HepG2 (cell line): Measurements from ENCODE around the gene DNAJC11. TPM values are rescaled to one million over a fixed set of nuclear protein-coding genes. Genes with fewer than 3 reads are reported as not detected.
A peak's percentile ranks its signal among the peaks of the same experiment; 100 is the strongest.

Source experiments
- AGO2 ChIP-seq: fragments of 200-400 bp; formaldehyde crosslinking; optimal IDR thresholded peaks from 2 replicates; pipeline ENCODE3; 2017; ENCODE audit warnings: mild to moderate bottlenecking, low read depth, low read length, moderate library complexity
- ATF3 ChIP-seq: sonication (generic); formaldehyde crosslinking; IDR thresholded peaks from 2 replicates; pipeline ENCODE4 v1.4.0; 2020; ENCODE audit warnings: missing genetic modification reagents
- ATF7 ChIP-seq, 2 experiments: fragments of 450-650 bp in 1 of 2; sonication (generic) in 1 of 2; formaldehyde crosslinking in 1 of 2; IDR thresholded peaks; 2 replicates each; pipeline versions ENCODE4 v1.4.0 to v1.6.1; 2016 to 2020; ENCODE audit warnings: antibody characterized with exemption in 1 of 2, mild to moderate bottlenecking in 1 of 2, missing genetic modification reagents in 1 of 2
- CEBPB ChIP-seq: IDR thresholded peaks from 2 replicates; pipeline ENCODE4 v1.6.1; 2011; ENCODE audit warnings: low read depth, low read length, improper control_type of control experiment, borderline replicate concordance
- E2F2 ChIP-seq: sonication (generic); formaldehyde crosslinking; IDR thresholded peaks from 2 replicates; pipeline ENCODE4 v1.4.0; 2020; ENCODE audit warnings: missing genetic modification reagents, borderline replicate concordance
- ERF ChIP-seq: IDR thresholded peaks from 2 replicates; pipeline ENCODE4 v1.6.1; 2018; ENCODE audit warnings: missing biosample characterization, missing genetic modification reagents
- GATA4 ChIP-seq: sonication (generic); IDR thresholded peaks from 2 replicates; pipeline ENCODE4 v1.6.1; 2016; ENCODE audit warnings: antibody characterized with exemption, low read depth, borderline replicate concordance
- HDAC6 ChIP-seq: fragments of 200-600 bp; sonication (generic); IDR thresholded peaks from 2 replicates; pipeline ENCODE4 v1.7.0; 2017; ENCODE audit warnings: mild to moderate bottlenecking, antibody characterized with exemption, low read length, low read depth
- HIC2 ChIP-seq: sonication (generic); formaldehyde crosslinking; IDR thresholded peaks from 2 replicates; pipeline ENCODE4 v1.9.0; 2022; ENCODE audit warnings: low read depth, missing genetic modification reagents
- KMT2A ChIP-seq: sonication (generic); formaldehyde crosslinking; IDR thresholded peaks from 2 replicates; pipeline ENCODE4 v1.4.0; 2020; ENCODE audit warnings: missing genetic modification reagents
- MAFF ChIP-seq: IDR thresholded peaks from 2 replicates; pipeline ENCODE4 v1.6.1; 2011; ENCODE audit warnings: low read depth, low read length, improper control_type of control experiment
- MBNL3 ChIP-seq: fragments of 250-450 bp; sonication (Bioruptor Pico); conservative IDR thresholded peaks from 2 replicates; pipeline ENCODE4 v1.8.0; 2022; ENCODE audit warnings: mild to moderate bottlenecking, inconsistent platforms
- MIER3 ChIP-seq: IDR thresholded peaks from 2 replicates; pipeline ENCODE4 v1.6.1; 2016; ENCODE audit warnings: missing compliant biosample characterization, borderline replicate concordance
- NFKB2 ChIP-seq: sonication (generic); formaldehyde crosslinking; IDR thresholded peaks from 2 replicates; pipeline ENCODE4 v1.4.0; 2020; ENCODE audit warnings: missing genetic modification reagents, borderline replicate concordance
- PHF8 ChIP-seq: sonication (generic); formaldehyde crosslinking; IDR thresholded peaks from 2 replicates; pipeline ENCODE4 v1.5.0; 2020; ENCODE audit warnings: missing genetic modification reagents
- SPEN ChIP-seq: sonication (generic); formaldehyde crosslinking; IDR thresholded peaks from 2 replicates; pipeline ENCODE4 v1.5.1; 2020; ENCODE audit warnings: low read depth, mild to moderate bottlenecking, missing genetic modification reagents
- THYN1 ChIP-seq: sonication (generic); formaldehyde crosslinking; IDR thresholded peaks from 2 replicates; pipeline ENCODE4 v1.8.1; 2023; ENCODE audit warnings: low read depth, mild to moderate bottlenecking, moderate library complexity, missing genetic modification reagents, borderline replicate concordance
- ZBTB2 ChIP-seq: sonication (generic); formaldehyde crosslinking; IDR thresholded peaks from 2 replicates; pipeline ENCODE4 v1.8.0; 2022; ENCODE audit warnings: low read depth, missing genetic modification reagents
- ZNF20 ChIP-seq: sonication (generic); formaldehyde crosslinking; IDR thresholded peaks from 2 replicates; pipeline ENCODE4 v1.4.0; 2020; ENCODE audit warnings: mild to moderate bottlenecking, moderate library complexity, missing genetic modification reagents
- ZNF616 ChIP-seq: sonication (generic); formaldehyde crosslinking; IDR thresholded peaks from 2 replicates; pipeline ENCODE4 v1.5.0; 2020; ENCODE audit warnings: low read depth, mild to moderate bottlenecking, missing genetic modification reagents
- ZNF660 ChIP-seq: sonication (generic); formaldehyde crosslinking; IDR thresholded peaks from 2 replicates; pipeline ENCODE4 v1.5.1; 2020; ENCODE audit warnings: mild to moderate bottlenecking, low read depth, missing genetic modification reagents, borderline replicate concordance
- ZNF724P ChIP-seq: sonication (generic); formaldehyde crosslinking; IDR thresholded peaks from 2 replicates; pipeline ENCODE4 v1.8.0; 2022; ENCODE audit warnings: missing genetic modification reagents, borderline replicate concordance
- ZNF775 ChIP-seq: sonication (generic); formaldehyde crosslinking; IDR thresholded peaks from 2 replicates; pipeline ENCODE4 v1.4.0; 2020; ENCODE audit warnings: missing genetic modification reagents, mild to moderate bottlenecking, moderate library complexity, borderline replicate concordance
- ZNF777 ChIP-seq: sonication (generic); formaldehyde crosslinking; IDR thresholded peaks from 2 replicates; pipeline ENCODE4 v1.4.0; 2020; ENCODE audit warnings: missing genetic modification reagents
- ZSCAN20 ChIP-seq: sonication (generic); formaldehyde crosslinking; IDR thresholded peaks from 2 replicates; pipeline ENCODE4 v1.4.0; 2020; ENCODE audit warnings: missing genetic modification reagents, mild to moderate bottlenecking, borderline replicate concordance
- ZSCAN22 ChIP-seq: sonication (generic); formaldehyde crosslinking; IDR thresholded peaks from 2 replicates; pipeline ENCODE4 v1.4.0; 2020; ENCODE audit warnings: mild to moderate bottlenecking, missing genetic modification reagents
- polyA plus RNA-seq, 8 experiments: library from polyadenylated mRNA; depleted of rRNA in 3 of 8; stranded (reverse) in 7 of 8; unstranded in 1 of 8; fragments of >200 nt; fragmentation: Illumina TruSeq in 4 of 8; extraction: Trizol in 4 of 8; gene quantifications; 2 replicates each; pipeline versions ENCODE4 v1.2.1 to v1.2.3, GENCODE V29; 2011 to 2016; ENCODE audit warnings: low read depth in 4 of 8, missing spikeins in 1 of 8, mixed read lengths in 1 of 8; ENCODE audit not compliant: insufficient read depth in 1 of 8
- total RNA-seq, 5 experiments: library from RNA; depleted of rRNA; stranded (reverse); fragments of >200 nt; fragmentation: Illumina TruSeq; extraction: Trizol; gene quantifications; 2 replicates each; pipeline ENCODE4 v1.2.3, GENCODE V29; 2016; ENCODE audit warnings: low read depth in 1 of 5

Gene DNAJC11
- total and polyA plus RNA-seq, 2 of the 13 experiments (the other 11 are each of a cell fraction or from before 2014, with no cell fraction given): 25.1 to 47.6 TPM

- TF ChIP-seq GATA4 (no peak), ZNF724P (CRISPR knock-in tag) (no peak; the same call in 1 of the 2 replicates), ZSCAN20 (CRISPR knock-in tag) (0 out of 2 replicates have a peak, but pooled peaks have one; percentile 33), ZNF660 (CRISPR knock-in tag) (no peak), HDAC6 (no peak), KMT2A (peak; percentile 47; the same call in 1 of the 2 replicates), SPEN (no peak), PHF8 (0 out of 2 replicates have a peak, but pooled peaks have one; percentile 13), MBNL3 (CRISPR knock-in tag) (no peak), AGO2 (peak; percentile 56), THYN1 (CRISPR knock-in tag) (no peak), MIER3 (CRISPR knock-in tag) (no peak), E2F2 (CRISPR knock-in tag) (no peak), ZNF20 (CRISPR knock-in tag) (peak; percentile 37; the same call in 1 of the 2 replicates), CEBPB (no peak), ZNF775 (CRISPR knock-in tag) (no peak), ZNF616 (CRISPR knock-in tag) (no peak), ATF3 (CRISPR knock-in tag) (peak; percentile 6; the same call in 1 of the 2 replicates), MAFF (no peak), ERF (no peak; the same call in 1 of the 2 replicates), ZBTB2 (CRISPR knock-in tag) (peak; percentile 45; the same call in 1 of the 2 replicates), ZSCAN22 (CRISPR knock-in tag) (no peak), HIC2 (CRISPR knock-in tag) (no peak), ATF7 (IDR thresholded peaks at IDR 0.05) (no peak), ATF7 (CRISPR knock-in tag; IDR thresholded peaks at IDR 0.05) (no peak), ZNF777 (CRISPR knock-in tag) (no peak), NFKB2 (CRISPR knock-in tag) (no peak)
Measured at GRCh38 chr1:6603238-6603914, 98.2 kb downstream of the DNAJC11 start (continued).
